Omental fat pad (tissue), 4 donors: ENCODE measurements around the gene TOP3B. TPM values are rescaled to one million over a fixed set of nuclear protein-coding genes. Genes with fewer than 3 reads are reported as not detected.

ENCODE experiments used
- ATAC-seq: fragments of 150-250 bp; one replicate; pipeline ENCODE4 v1.9.1; 2016; ENCODE audit warnings: mild to moderate bottlenecking, moderate library complexity; ENCODE audit not compliant: low FRiP score
- DNase-seq: peaks from one replicate; pipeline ENCODE4 v3.0.0-alpha.2; 2019; ENCODE audit warnings: low spot score
- total RNA-seq, 4 donors: library from RNA; depleted of rRNA; stranded (reverse); fragments of >200 nt; gene quantifications; one replicate each; pipeline ENCODE4 v1.1.0, GENCODE V29; 2016
- TF ChIP-seq, protein P1 (sequence below), 3 donors: fragments of 450-650 bp; IDR thresholded peaks; one replicate each; pipeline ENCODE4 v1.5.1; 2016 to 2017; ENCODE audit warnings: antibody characterized with exemption in 3 of 3, mild to moderate bottlenecking in 3 of 3, moderate library complexity in 2 of 3

Gene TOP3B
- total RNA-seq, 4 donors from 2014 or later: 17.5 to 45.4 (median 21.3) TPM

DNA sequence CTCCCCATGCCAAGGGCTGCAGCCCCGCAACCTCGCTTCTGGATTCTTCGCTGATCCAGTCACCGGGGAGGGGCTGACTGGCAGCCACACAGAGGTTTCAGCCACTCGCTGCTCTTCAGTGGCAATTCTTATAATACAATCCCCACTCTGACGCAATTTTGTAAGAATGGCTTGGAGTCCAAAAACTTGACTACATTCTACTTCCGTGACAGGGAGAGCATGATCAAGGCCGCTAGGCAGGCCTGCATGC lies 44.8 kb downstream of the TOP3B start:
- ATAC-seq (peak; percentile 72), DNase-seq (no peak)
- TF ChIP-seq, protein P1, sequence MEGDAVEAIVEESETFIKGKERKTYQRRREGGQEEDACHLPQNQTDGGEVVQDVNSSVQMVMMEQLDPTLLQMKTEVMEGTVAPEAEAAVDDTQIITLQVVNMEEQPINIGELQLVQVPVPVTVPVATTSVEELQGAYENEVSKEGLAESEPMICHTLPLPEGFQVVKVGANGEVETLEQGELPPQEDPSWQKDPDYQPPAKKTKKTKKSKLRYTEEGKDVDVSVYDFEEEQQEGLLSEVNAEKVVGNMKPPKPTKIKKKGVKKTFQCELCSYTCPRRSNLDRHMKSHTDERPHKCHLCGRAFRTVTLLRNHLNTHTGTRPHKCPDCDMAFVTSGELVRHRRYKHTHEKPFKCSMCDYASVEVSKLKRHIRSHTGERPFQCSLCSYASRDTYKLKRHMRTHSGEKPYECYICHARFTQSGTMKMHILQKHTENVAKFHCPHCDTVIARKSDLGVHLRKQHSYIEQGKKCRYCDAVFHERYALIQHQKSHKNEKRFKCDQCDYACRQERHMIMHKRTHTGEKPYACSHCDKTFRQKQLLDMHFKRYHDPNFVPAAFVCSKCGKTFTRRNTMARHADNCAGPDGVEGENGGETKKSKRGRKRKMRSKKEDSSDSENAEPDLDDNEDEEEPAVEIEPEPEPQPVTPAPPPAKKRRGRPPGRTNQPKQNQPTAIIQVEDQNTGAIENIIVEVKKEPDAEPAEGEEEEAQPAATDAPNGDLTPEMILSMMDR (IDR thresholded peaks at IDR 0.05): no peak

DNA sequence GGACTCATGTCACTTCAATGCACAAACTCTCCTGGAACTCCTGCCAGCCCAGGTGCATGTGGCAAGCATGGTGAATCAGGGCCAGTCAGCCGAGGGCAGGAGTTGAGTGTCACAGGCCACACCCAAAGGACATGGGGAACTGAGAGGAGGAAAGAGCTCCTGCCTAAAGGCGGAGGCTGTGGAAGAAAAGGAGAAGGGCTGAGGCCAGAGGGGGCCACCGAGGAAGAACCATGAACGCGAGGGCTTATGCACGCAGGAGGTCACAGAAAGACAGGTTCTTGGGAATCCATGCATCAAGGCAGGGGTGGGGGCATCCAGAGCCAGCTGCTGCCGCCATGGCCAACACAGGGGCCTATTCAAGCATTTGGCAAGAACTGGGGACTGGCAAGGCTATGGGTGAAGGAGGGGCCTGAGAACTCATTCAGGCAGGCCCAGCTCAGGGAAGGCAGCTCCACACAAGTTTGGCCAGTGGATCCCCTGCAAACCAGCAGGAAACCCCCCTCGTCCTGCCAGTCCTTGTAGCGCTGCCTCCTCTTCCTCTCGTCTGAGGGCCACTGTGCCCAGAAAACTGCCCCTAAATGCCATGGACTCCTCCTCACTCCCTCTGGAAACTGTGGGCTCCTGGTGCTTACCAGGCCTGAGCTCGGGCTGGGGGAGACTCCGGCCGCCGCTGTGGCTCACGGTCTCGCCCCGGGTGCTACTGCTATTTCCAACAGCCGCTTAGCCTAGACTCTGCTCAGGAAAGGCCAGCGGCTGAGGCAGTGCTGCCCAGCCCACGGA lies 45.4 kb downstream of the TOP3B start:
- no peak for DNase-seq
- TF ChIP-seq, protein P1 (IDR thresholded peaks at IDR 0.05): no peak
- ATAC-seq: no peak

DNA sequence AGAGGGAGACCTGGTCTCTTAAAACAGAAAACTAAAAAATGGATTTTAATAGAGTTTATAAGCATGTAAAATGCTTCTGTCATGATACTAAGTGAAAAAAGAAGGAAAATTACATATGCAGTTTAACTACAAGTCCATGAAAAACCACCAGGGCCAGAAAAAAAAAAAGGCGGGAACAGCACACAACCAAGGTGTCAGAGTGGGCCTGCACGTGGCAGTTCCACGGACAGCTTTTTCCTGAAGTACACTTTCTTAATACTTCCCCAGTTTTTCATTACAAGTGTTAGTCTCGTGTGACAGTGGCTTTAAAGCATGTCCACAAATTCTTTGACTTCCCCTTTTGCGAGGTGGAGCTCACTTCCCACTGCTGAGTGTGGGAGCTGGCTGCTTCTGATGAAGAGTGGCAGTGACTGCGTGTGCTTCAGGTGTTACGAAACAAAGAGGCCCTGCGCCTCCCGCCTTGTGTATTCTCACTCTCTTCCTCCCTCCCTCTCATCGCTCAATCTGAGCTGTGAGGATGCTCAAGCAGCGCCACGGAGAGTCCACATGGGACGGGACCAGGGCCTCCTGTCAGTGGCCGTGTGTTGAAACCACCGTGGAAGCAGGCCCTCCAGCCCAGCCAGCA lies 46.3 kb downstream of the TOP3B start:
- DNase-seq: no peak
- TF ChIP-seq, protein P1 (IDR thresholded peaks at IDR 0.05): no peak
- no peak for ATAC-seq

DNA sequence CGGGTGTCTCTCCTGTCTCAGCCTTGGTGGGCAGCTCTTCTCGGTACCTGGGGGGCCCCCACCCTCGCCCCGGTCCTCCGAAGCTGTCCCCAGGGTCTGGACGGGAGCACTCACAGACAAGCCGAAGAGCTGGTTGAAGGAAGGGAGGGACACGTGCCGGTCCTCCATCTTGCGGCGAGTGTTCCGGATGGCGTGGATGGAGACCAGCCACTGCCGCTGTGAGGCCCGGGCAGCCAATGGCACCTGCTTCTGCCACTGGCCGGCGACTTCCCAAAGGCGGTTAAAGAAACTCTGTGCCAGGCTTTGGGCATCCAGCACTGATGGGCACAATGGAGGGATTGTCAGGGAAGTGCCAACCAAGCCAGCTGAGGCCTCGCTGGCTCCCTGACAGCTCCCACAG lies 48.7 kb downstream of the TOP3B start:
- ATAC-seq: no peak
- TF ChIP-seq, protein P1 (IDR thresholded peaks at IDR 0.05): no peak
- DNase-seq: no peak

DNA sequence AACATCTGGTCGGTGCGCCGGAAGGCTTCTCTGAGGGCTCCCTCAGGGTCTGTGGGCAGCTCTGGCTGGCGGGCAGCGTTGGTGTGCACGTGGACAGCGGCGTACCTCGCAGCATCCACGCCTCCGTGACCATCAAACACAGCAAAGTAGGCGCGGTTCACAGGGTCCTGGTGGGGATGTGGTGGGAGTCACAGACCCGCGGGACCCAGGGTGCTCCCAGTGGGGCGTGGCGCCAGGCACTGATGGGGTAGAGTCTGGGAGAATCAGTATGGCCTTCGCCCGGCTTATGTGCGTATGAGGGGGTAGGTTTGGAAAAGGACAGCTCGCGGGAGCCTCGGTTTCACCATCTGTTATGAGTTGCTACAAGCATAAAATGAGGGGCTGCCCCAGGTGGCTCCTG lies 49.2 kb downstream of the TOP3B start:
- TF ChIP-seq, protein P1 (IDR thresholded peaks at IDR 0.05): no peak
- ATAC-seq (no peak), DNase-seq (no peak)

DNA sequence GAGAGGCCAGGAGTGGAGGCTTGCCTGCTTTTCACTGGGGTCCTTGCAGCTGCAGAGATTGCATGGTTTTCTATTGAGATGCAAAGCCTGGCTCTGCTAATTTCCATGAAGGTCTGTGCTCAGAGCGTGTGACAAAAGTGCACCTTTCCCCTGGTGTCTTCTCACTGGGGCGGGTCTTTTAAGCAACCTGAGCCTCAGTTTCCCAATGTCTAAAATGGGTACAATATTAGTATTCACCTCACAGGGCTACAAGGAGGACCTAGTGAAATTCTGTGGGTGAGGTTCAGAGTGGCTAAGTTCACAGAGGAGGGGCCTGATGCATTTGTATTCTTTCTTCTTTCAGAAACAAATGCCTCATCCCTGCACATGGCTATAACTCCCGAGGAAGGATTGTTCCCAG lies 50.2 kb downstream of the TOP3B start:
- ATAC-seq (no peak), DNase-seq (no peak)
- TF ChIP-seq, protein P1 (IDR thresholded peaks at IDR 0.05): no peak

DNA sequence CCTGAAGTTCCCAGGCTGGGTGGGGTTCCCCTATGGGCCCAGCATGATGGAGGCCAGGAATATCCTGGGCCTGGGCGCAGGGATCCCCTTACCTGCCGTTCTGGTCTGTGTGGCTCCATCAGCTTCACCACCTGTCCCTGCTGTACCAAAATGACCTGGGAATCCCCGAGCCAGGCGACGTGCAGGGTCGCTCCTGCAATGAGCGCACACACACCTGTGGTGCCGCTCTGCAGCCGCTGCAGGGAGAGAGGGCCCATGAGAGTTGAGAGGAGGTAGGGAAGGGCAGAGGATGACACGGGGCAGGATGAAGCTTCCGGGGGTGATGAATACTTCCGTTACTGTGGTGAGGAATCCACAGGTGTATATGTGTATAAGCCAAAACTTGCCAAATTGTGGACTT lies 51.5 kb downstream of the TOP3B start:
- DNase-seq (no peak), ATAC-seq (no peak)
- TF ChIP-seq, protein P1 (IDR thresholded peaks at IDR 0.05): no peak
